ENCODE measurements around the gene SPI1. TPM values are rescaled to one million over a fixed set of nuclear protein-coding genes. Genes with fewer than 3 reads are reported as not detected.

SPI1 gene
- total RNA-seq, 1 experiment from 2014 or later, result not detected

DNA sequence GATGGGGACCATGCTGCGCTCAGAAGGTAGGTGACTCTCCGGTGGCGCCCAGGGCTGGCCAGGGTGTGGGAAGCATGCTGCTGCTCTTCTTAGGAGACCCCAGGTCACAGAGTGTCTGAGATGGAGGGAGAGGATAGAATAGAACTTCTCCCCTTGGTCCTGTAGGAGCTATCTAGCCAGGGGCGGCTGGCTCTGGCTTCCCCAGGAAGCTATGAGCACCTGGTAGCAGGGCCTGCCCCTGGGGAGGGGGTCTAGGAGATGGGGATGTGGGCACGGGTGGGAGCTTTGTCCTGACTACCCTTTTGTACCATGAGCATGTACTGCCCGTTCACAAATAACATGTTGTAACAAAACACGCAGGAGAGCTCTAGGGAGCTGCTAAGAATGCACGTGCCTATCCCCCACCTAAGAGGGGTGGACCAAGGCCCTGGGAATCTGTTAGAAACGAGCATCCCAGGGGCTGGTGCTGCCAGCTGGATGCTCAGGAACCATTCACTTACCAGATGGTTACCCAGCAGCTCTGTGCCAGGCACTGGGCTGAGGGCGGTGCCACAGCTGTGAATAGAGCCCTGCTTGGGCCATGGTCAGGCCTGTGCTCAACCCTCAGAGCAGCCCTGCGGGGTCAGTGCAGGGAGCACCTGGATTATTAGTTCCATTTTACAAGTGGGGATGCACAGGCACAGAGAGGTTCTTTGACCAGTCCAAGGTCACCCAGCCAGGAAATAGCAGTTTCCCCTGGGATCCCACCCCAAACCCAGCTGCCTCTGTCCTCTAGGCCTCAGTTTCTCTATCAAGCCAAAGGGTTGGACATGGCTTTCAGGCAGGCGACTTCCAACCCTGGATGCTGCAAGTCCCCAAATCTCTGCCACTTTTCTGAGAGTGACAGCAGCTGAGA is 32.3 kb upstream of the SPI1 start:
- H3K4me3 ChIP-seq, result no peak overlapping the region
- DNase-seq (ENCODE audit: low read depth in 1 of 2, low spot score in 2 of 2), result no peak
- no peak overlapping the region for H3K27ac ChIP-seq

GRCh38 chr11:47409440-47410369 is 31.4 kb upstream of the SPI1 start:
- peak overlapping the region; percentile 63 for H3K27ac ChIP-seq
- H3K9me3 ChIP-seq (replicated peaks), result no peaks in the 10 kb centered on the region
- H3K27me3 ChIP-seq (replicated peaks), result no peaks in the 10 kb centered on the region
- H3K36me3 ChIP-seq, result peaks cover 42% of the 10 kb centered on the region
- no peak for DNase-seq (ENCODE audit: low read depth in 1 of 2, low spot score in 2 of 2)
- peak overlapping the region; percentile 65 for H3K4me3 ChIP-seq
- peaks cover 27% of the 10 kb centered on the region for H3K4me1 ChIP-seq (replicated peaks)

More for the DNA sequence above, 32.3 kb upstream of the SPI1 start:
- H3K36me3 ChIP-seq, result peaks cover 51% of the 10 kb centered on the region
- H3K9me3 ChIP-seq (replicated peaks), result no peaks in the 10 kb centered on the region
- no peaks in the 10 kb centered on the region for H3K27me3 ChIP-seq (replicated peaks)
- peaks cover 32% of the 10 kb centered on the region for H3K4me1 ChIP-seq (replicated peaks)

GRCh38 chr11:47408598-47409439 is 30.5 kb upstream of the SPI1 start:
- Histone ChIP-seq H3K9me3 (replicated peaks) (no peaks in the 10 kb centered on the region), H3K27ac (peak overlapping the region; percentile 63), H3K4me1 (replicated peaks) (peaks cover 24% of the 10 kb centered on the region), H3K27me3 (replicated peaks) (no peaks in the 10 kb centered on the region), H3K4me3 (peak overlapping the region; percentile 65), H3K36me3 (peaks cover 33% of the 10 kb centered on the region)
- peak; percentile 65 to 81 for DNase-seq (ENCODE audit: low read depth in 1 of 2, low spot score in 2 of 2)

GRCh38 chr11:47407746-47408590 is 29.6 kb upstream of the SPI1 start, which contains the start of gene SLC39A13:
Gene SLC39A13, plus strand, starts transcription at chr11:47408590. Its CDS starts 1,505 bp downstream, at chr11:47410095.
- peak within 1 kb of the TSS; percentile 65 for H3K4me3 ChIP-seq
- peaks cover 24% of the 10 kb centered on the region for H3K4me1 ChIP-seq (replicated peaks)
- peaks cover 24% of the 10 kb centered on the region for H3K36me3 ChIP-seq
- H3K27ac ChIP-seq, result peak within 1 kb of the TSS; percentile 82
- H3K9me3 ChIP-seq (replicated peaks), result no peaks in the 10 kb centered on the region
- DNase-seq (ENCODE audit: low read depth in 1 of 2, low spot score in 2 of 2), result peak; percentile 96 to 97
- no peaks in the 10 kb centered on the region for H3K27me3 ChIP-seq (replicated peaks)

- H3K36me3 ChIP-seq, result peaks cover 21% of the 10 kb centered on the region
Observed at GRCh38 chr11:47406896-47407745, 28.8 kb upstream of the SPI1 start.

GRCh38 chr11:47403571-47403970 is 25.2 kb upstream of the SPI1 start:
- H3K36me3 ChIP-seq, result no peaks in the 10 kb centered on the region
- peaks cover 10% of the 10 kb centered on the region for H3K4me1 ChIP-seq (replicated peaks)
- H3K27ac ChIP-seq, result no peak overlapping the region
- H3K27me3 ChIP-seq (replicated peaks), result no peaks in the 10 kb centered on the region
- no peaks in the 10 kb centered on the region for H3K9me3 ChIP-seq (replicated peaks)
- H3K4me3 ChIP-seq, result no peak overlapping the region
- no peak for DNase-seq (ENCODE audit: low read depth in 1 of 2, low spot score in 2 of 2)

More at GRCh38 chr11:47406896-47407745, 28.8 kb upstream of the SPI1 start:
- H3K4me3 ChIP-seq, result peak overlapping the region; percentile 65
- peaks cover 24% of the 10 kb centered on the region for H3K4me1 ChIP-seq (replicated peaks)
- H3K9me3 ChIP-seq (replicated peaks), result no peaks in the 10 kb centered on the region
- H3K27me3 ChIP-seq (replicated peaks), result no peaks in the 10 kb centered on the region
- DNase-seq (ENCODE audit: low read depth in 1 of 2, low spot score in 2 of 2), result no peak
- peak overlapping the region; percentile 82 for H3K27ac ChIP-seq

DNA sequence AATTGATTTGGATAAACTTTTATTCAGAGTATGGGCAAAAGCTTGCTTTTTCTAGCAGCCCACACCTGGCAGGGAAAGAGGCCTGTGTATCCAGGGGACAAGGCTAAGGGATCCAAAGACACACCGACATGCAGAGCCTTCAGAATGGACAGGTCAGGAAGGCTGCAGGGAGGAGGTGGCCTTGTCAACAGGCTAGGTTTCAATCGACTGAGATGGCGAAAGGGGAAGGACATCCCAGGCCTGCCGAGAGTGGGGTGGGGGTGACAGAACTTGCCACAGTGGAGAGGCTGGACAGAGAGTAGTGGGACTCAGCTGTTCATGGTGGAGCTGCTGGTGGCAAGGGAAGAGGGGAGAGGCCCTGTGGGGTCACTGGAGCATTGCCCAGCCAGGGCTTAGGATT is 24.8 kb upstream of the SPI1 start:
- no peaks in the 10 kb centered on the region for H3K36me3 ChIP-seq
- H3K27me3 ChIP-seq (replicated peaks), result no peaks in the 10 kb centered on the region

DNA sequence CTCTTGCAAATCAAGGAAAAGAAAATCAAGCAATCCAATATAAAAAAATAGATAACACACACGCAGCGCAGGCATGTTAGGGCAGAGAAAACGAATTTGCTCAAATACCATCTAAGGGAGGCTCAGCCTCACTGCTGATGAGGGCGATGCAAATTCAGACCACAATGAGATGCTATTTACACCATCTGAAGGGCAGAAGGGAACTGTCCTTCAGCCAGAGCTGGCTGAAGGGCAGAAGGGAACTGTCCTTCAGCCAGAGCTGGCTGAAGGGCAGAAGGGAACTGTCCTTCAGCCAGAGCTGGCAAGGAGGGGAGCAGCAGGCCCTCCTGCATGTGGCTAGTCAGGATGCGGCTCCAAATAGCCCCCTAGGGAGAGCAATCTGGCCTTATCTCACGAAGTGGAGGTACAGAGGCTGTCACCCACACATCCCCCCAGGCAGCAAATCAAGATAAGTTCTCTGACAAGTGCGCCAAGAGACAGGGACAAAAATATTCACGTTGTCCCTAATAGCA is 22.5 kb upstream of the SPI1 start:
- Histone ChIP-seq H3K4me1 (replicated peaks) (0 out of 2 replicates have a peak, but pooled peaks cover 3% of the 10 kb centered on the region), H3K9me3 (replicated peaks) (no peaks in the 10 kb centered on the region), H3K27ac (no peak overlapping the region), H3K4me3 (no peak overlapping the region), H3K27me3 (replicated peaks) (no peaks in the 10 kb centered on the region), H3K36me3 (no peaks in the 10 kb centered on the region)
- no peak for DNase-seq (ENCODE audit: low read depth in 1 of 2, low spot score in 2 of 2)

More for the DNA sequence above, 24.8 kb upstream of the SPI1 start:
- DNase-seq (ENCODE audit: low read depth in 1 of 2, low spot score in 2 of 2), result no peak
- H3K4me1 ChIP-seq (replicated peaks), result peaks cover 10% of the 10 kb centered on the region
- H3K4me3 ChIP-seq, result no peak overlapping the region
- H3K27ac ChIP-seq, result no peak overlapping the region
- no peaks in the 10 kb centered on the region for H3K9me3 ChIP-seq (replicated peaks)

- no peak for DNase-seq (ENCODE audit: low read depth in 1 of 2, low spot score in 2 of 2)
- no peaks in the 10 kb centered on the region for H3K27me3 ChIP-seq (replicated peaks)
- no peak overlapping the region for H3K27ac ChIP-seq
- H3K9me3 ChIP-seq (replicated peaks), result no peaks in the 10 kb centered on the region
- 0 out of 2 replicates have a peak, but pooled peaks cover 3% of the 10 kb centered on the region for H3K4me1 ChIP-seq (replicated peaks)
- peak overlapping the region; percentile 28 for H3K4me3 ChIP-seq
- H3K36me3 ChIP-seq, result no peaks in the 10 kb centered on the region
Observed at GRCh38 chr11:47399860-47400767, 21.8 kb upstream of the SPI1 start.

- no peak overlapping the region for H3K27ac ChIP-seq
- H3K4me3 ChIP-seq, result no peak overlapping the region
- H3K4me1 ChIP-seq (replicated peaks), result peaks cover 4% of the 10 kb centered on the region
- H3K27me3 ChIP-seq (replicated peaks), result no peaks in the 10 kb centered on the region
- no peaks in the 10 kb centered on the region for H3K36me3 ChIP-seq
- no peaks in the 10 kb centered on the region for H3K9me3 ChIP-seq (replicated peaks)
- no peak for DNase-seq (ENCODE audit: low read depth in 1 of 2, low spot score in 2 of 2)
Observed at GRCh38 chr11:47398551-47398950, 20.2 kb upstream of the SPI1 start.

DNA sequence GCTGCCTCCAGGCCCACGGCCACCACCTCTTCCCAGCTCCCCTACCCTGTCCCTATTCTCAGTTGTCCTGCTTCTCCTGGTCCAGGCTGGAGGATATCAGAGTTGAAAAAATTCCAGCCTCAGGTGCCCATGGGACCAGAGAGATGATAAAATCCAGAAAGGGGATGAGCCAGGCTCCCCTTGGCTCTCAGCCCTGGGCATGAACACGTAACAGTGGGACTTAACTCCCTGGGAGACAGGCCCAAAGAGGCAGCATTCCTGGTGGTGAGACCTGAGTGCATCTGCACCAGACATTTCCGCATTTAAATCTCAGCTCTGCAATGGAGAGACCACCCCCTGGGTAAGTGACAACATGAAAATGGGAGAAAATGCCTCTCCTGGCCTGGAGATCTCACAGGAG is 19.7 kb upstream of the SPI1 start:
- no peak for DNase-seq (ENCODE audit: low read depth in 1 of 2, low spot score in 2 of 2)
- Histone ChIP-seq H3K36me3 (no peaks in the 10 kb centered on the region), H3K27ac (no peak overlapping the region), H3K9me3 (replicated peaks) (no peaks in the 10 kb centered on the region), H3K4me3 (no peak overlapping the region), H3K27me3 (replicated peaks) (no peaks in the 10 kb centered on the region), H3K4me1 (replicated peaks) (peaks cover 8% of the 10 kb centered on the region)
